GM12878 (cell line): ENCODE results near the gene SVIL. TPM values are rescaled to one million over a fixed set of nuclear protein-coding genes. Genes with fewer than 3 reads are reported as not detected.
"Not testable (repeated sequence)": the region's sequence is repeated elsewhere in the genome, so short reads cannot be mapped to it uniquely, and the experiment has no call there.

Source experiments
- ATAC-seq: fragments of 200-7000 bp; cut with Tn5 transposase; 3 replicates; pipeline ENCODE4 v1.9.1; 2020; ENCODE audit warnings: mild to moderate bottlenecking, moderate library complexity
- BruUV-seq: library from RNA; stranded (reverse); fragments of 400-500 nt; replicated peaks from 2 replicates; lab custom pipeline; 2021; lab: Mats Ljungman, UMichigan
- CTCF ChIA-PET: fragments of 300-600 bp; sonication (Branson Sonifier 250); formaldehyde crosslinking; extraction: SDS; loops from one replicate; lab custom pipeline; 2021; ENCODE audit warnings: inconsistent platforms; lab: Yijun Ruan, JAX
- POLR2A ChIA-PET: fragments of 350-600 bp; formaldehyde crosslinking; extraction: SDS; loops from one replicate; lab custom pipeline; 2021; ENCODE audit warnings: inconsistent platforms; lab: Charles Lee
- RAD21 ChIA-PET: fragments of 300-600 bp; sonication (Branson Sonifier 250); formaldehyde crosslinking; loops from one replicate; lab custom pipeline; 2023; ENCODE audit warnings: antibody characterized with exemption; ENCODE audit not compliant: unreplicated experiment; lab: Charles Lee
- SMC1A ChIA-PET: fragments of 300-600 bp; sonication (Branson Sonifier 250); formaldehyde crosslinking; loops from one replicate; lab custom pipeline; 2023; ENCODE audit not compliant: unreplicated experiment, uncharacterized antibody; lab: Charles Lee
- DNase-seq: peaks from one replicate; pipeline ENCODE4 v3.0.0-alpha.2; 2011; ENCODE audit warnings: low read depth, low spot score
- FAIRE-seq: peaks from 3 replicates; lab custom pipeline; 2011; peaks lifted over from hg19 to GRCh38; lab: Jason Lieb, UNC
- H2AFZ ChIP-seq: 2 replicates; pipeline ENCODE4 v1.6.0; 2011; ENCODE audit warnings: low read depth, low read length, control low read depth; ENCODE audit not compliant: control insufficient read depth
- H3K27ac ChIP-seq: 2 replicates; pipeline ENCODE4 v1.5.1; 2011; ENCODE audit warnings: control low read depth; ENCODE audit not compliant: control insufficient read depth, insufficient read depth
- H3K27me3 ChIP-seq, 2 experiments: replicated peaks in 1 of 2; 2 replicates each; pipeline versions ENCODE4 v1.6.0 to v1.6.1; 2011; ENCODE audit warnings: low read length in 1 of 2; ENCODE audit not compliant: control insufficient read depth in 2 of 2, insufficient read depth in 2 of 2
- H3K36me3 ChIP-seq, 2 experiments: 2 replicates each; pipeline ENCODE4 v1.5.1; 2011; ENCODE audit warnings: low read length in 1 of 2; ENCODE audit not compliant: control insufficient read depth in 2 of 2, insufficient read depth in 2 of 2
- H3K4me1 ChIP-seq: 2 replicates; pipeline ENCODE4 v1.6.1; 2011; ENCODE audit warnings: mild to moderate bottlenecking, low read length, moderate library complexity, mixed read lengths; ENCODE audit not compliant: control insufficient read depth, insufficient read depth
- H3K4me2 ChIP-seq: 2 replicates; pipeline ENCODE4 v1.6.0; 2011; ENCODE audit warnings: control low read depth; ENCODE audit not compliant: control insufficient read depth, insufficient read depth
- H3K4me3 ChIP-seq: fragments of 200-600 bp; sonication (generic); 2 replicates; pipeline ENCODE4 v1.5.1; 2016
- H3K79me2 ChIP-seq: 2 replicates; pipeline ENCODE4 v1.6.0; 2011; ENCODE audit warnings: low read length; ENCODE audit not compliant: control insufficient read depth, insufficient read depth
- H3K9ac ChIP-seq: 2 replicates; pipeline ENCODE4 v1.8.0; 2011; ENCODE audit warnings: low read length, control low read depth, mixed read lengths; ENCODE audit not compliant: control insufficient read depth, insufficient read depth
- H3K9me3 ChIP-seq: replicated peaks from 3 replicates; pipeline ENCODE4 v1.5.1; 2011; ENCODE audit warnings: mild to moderate bottlenecking, low read length; ENCODE audit not compliant: control insufficient read depth, insufficient read depth
- H4K20me1 ChIP-seq: 2 replicates; pipeline ENCODE4 v1.6.0; 2011; ENCODE audit not compliant: control insufficient read depth, insufficient read depth
- BRCA1 ChIP-seq: IDR thresholded peaks from 2 replicates; pipeline ENCODE4 v1.6.1; 2011; ENCODE audit warnings: low read depth, low read length, improper control_type of control experiment
- CEBPB ChIP-seq, 2 experiments: fragments of 150-350 bp in 1 of 2; IDR thresholded peaks; 2 replicates each; pipeline ENCODE4 v1.6.1; 2012 to 2014; ENCODE audit warnings: low read depth in 2 of 2, low read length in 2 of 2, borderline replicate concordance in 1 of 2, inconsistent platforms in 1 of 2
- CTCF ChIP-seq, 3 experiments: IDR thresholded peaks in 2 of 3; conservative IDR thresholded peaks in 1 of 3; 2 replicates each; pipeline ENCODE4 v1.5.1; 2011; ENCODE audit warnings: low read depth in 3 of 3, low read length in 3 of 3, mild to moderate bottlenecking in 3 of 3, control low read depth in 2 of 3, moderate library complexity in 2 of 3, inconsistent platforms in 1 of 3, mixed read lengths in 1 of 3; ENCODE audit not compliant: control insufficient read depth in 2 of 3, insufficient read depth in 1 of 3; ENCODE audit errors: extremely low read depth in 1 of 3
- IKZF2 ChIP-seq, 2 experiments: fragments of 450-650 bp; IDR thresholded peaks; 2 replicates each; pipeline ENCODE4 v1.6.1; 2017; ENCODE audit warnings: mild to moderate bottlenecking in 2 of 2, moderate library complexity in 2 of 2
- MTA2 ChIP-seq: fragments of 450-650 bp; IDR thresholded peaks from 2 replicates; pipeline ENCODE4 v1.6.1; 2016; ENCODE audit warnings: low read depth, mild to moderate bottlenecking, moderate library complexity
- SIN3A ChIP-seq: IDR thresholded peaks from 2 replicates; pipeline ENCODE4 v1.6.1; 2012; ENCODE audit warnings: low read depth, low read length, improper control_type of control experiment
- ZNF622 ChIP-seq: fragments of 450-650 bp; IDR thresholded peaks from 2 replicates; pipeline ENCODE4 v1.6.1; 2017; ENCODE audit warnings: mild to moderate bottlenecking, inconsistent platforms
- WGBS: methylation state at CpG from one replicate; pipeline ENCODE4 v1.1.6; 2016; ENCODE audit warnings: low lambda C conversion rate; ENCODE audit not compliant: insufficient replicate concordance, insufficient coverage; ENCODE audit errors: missing lambda C conversion rate; 5-methylcytosine and 5-hydroxymethylcytosine counted together
- in situ Hi-C: fragments of 300-500 bp; cut with MboI; formaldehyde crosslinking; loops from 9 replicates; pipeline ENCODE4 v1.14.3; 2018; ENCODE audit warnings: mixed read lengths
- intact Hi-C: fragments of 100-400 bp; cut with micrococcal nuclease; formaldehyde crosslinking; loops from one replicate; pipeline ENCODE4 v1.14.2; 2022; ENCODE audit not compliant: unreplicated experiment
- polyA plus RNA-seq, 11 experiments: library from polyadenylated mRNA; depleted of rRNA in 4 of 11; unstranded in 6 of 11; stranded (reverse) in 5 of 11; fragments of >200 nt; fragmentation: Nextera tagmentation in 4 of 11; fragmentation: Illumina TruSeq in 1 of 11; extraction: Ambion mirVana in 4 of 11; extraction: Trizol in 1 of 11; gene quantifications; 1 replicate in 1 of 11; 2 replicates in 10 of 11; pipeline versions ENCODE4 v1.2.1 to v1.2.3, GENCODE V29; 2011 to 2016; ENCODE audit warnings: inconsistent platforms in 2 of 11, missing spikeins in 2 of 11, low read depth in 1 of 11
- total RNA-seq, 4 experiments: library from RNA; depleted of rRNA in 3 of 4; stranded (reverse); fragments of >200 nt in 3 of 4; fragmentation: Illumina TruSeq in 1 of 4; extraction: Trizol in 1 of 4; gene quantifications; 2 replicates each; pipeline versions ENCODE4 v1.2.1 to v1.2.3, GENCODE V29; 2013 to 2021

Gene SVIL
- total and polyA plus RNA-seq, 10 of the 15 experiments (the other 5 are each of a cell fraction or from before 2014, with no cell fraction given): 0.22 to 1.9 (median 0.87) TPM

- Histone ChIP-seq H3K79me2 (no peaks in the 10 kb centered on the region), H3K4me3 (no peak overlapping the region), H3K27ac (no peak overlapping the region), H3K9me3 (no peaks in the 10 kb centered on the region), H4K20me1 (no peaks in the 10 kb centered on the region), H2AFZ (no peak overlapping the region), H3K9ac (no peak overlapping the region), H3K4me2 (no peak overlapping the region), H3K4me1 (no peaks in the 10 kb centered on the region), H3K27me3 (no peaks in the 10 kb centered on the region), H3K36me3 (no peaks in the 10 kb centered on the region)
- WGBS: 47% methylated on average over 8 of the region's 8 CpGs
- in situ Hi-C loops (no loop called here), intact Hi-C loops (no loop called here)
- TF ChIP-seq CTCF (IDR thresholded peaks at IDR 0.05 in 2 of 3, conservative IDR thresholded peaks at IDR 0.05 in 1 of 3; ENCODE audit: control insufficient read depth in 2 of 3, extremely low read depth in 1 of 3, insufficient read depth in 1 of 3, low read depth in 3 of 3, low read length in 3 of 3) (peak; percentile 37 to 55 (median 53); a peak in 5 of 6 replicates), SIN3A (no peak), BRCA1 (no peak), CEBPB (IDR thresholded peaks at IDR 0.05; ENCODE audit: borderline replicate concordance in 1 of 2, low read depth in 2 of 2, low read length in 2 of 2) (no peak), MTA2 (no peak), IKZF2 (IDR thresholded peaks at IDR 0.05) (no peak), ZNF622 (no peak)
- ChIA-PET POLR2A (no interaction called here), SMC1A (interaction anchor here (0.6 kb wide), 1 partner anchor 70 kb away, joined by 3 read pairs; no protein-coding TSS in a partner anchor), RAD21 (no interaction called here), CTCF (interaction anchor here (0.7 to 2.7 kb wide), 13 partner anchors 8 to 218 kb away, joined by 3 to 9 read pairs (median 3); no protein-coding TSS in a partner anchor)
- peak; percentile 72 for ATAC-seq
- BruUV-seq: no TSS peak
- DNase-seq: no peak
- FAIRE-seq: no peak
Measured at GRCh38 chr10:29517352-29517923, 117.3 kb downstream of the SVIL start.

- H3K9ac ChIP-seq, POLR2A ChIA-PET, H3K79me2 ChIP-seq, H3K4me3 ChIP-seq, intact Hi-C loops, H4K20me1 ChIP-seq, SMC1A ChIA-PET, DNase-seq, in situ Hi-C loops, BruUV-seq, RAD21 ChIA-PET, FAIRE-seq, H2AFZ ChIP-seq, H3K36me3 ChIP-seq, H3K4me2 ChIP-seq, H3K27ac ChIP-seq, H3K4me1 ChIP-seq, H3K27me3 ChIP-seq, H3K9me3 ChIP-seq, ATAC-seq: not testable (repeated sequence)
- CTCF ChIA-PET: interaction anchor here (1.2 to 3.8 kb wide), 4 partner anchors 7 to 18 kb away, joined by 3 to 32 read pairs (median 4); no protein-coding TSS in a partner anchor
- 63% methylated on average over 19 of the region's 19 CpGs for WGBS
Measured at GRCh38 chr10:29516309-29516932, 118.3 kb downstream of the SVIL start.

- ChIA-PET RAD21 (interaction anchor here (1.0 kb wide), 1 partner anchor 64 kb away, joined by 3 read pairs; no protein-coding TSS in a partner anchor), CTCF (interaction anchor here (1.8 to 4.8 kb wide), 4 partner anchors 8 to 75 kb away, joined by 7 to 32 read pairs (median 28); no protein-coding TSS in a partner anchor)
- 24% methylated on average over 12 of the region's 12 CpGs for WGBS
- H3K9me3 ChIP-seq, POLR2A ChIA-PET, intact Hi-C loops, DNase-seq, FAIRE-seq, H3K4me3 ChIP-seq, H3K9ac ChIP-seq, H3K4me1 ChIP-seq, H3K27ac ChIP-seq, BruUV-seq, H2AFZ ChIP-seq, ATAC-seq, H4K20me1 ChIP-seq, H3K79me2 ChIP-seq, H3K4me2 ChIP-seq, H3K27me3 ChIP-seq, H3K36me3 ChIP-seq, SMC1A ChIA-PET, in situ Hi-C loops: not testable (repeated sequence)
Measured at GRCh38 chr10:29515879-29516278, 118.9 kb downstream of the SVIL start.
